NCI-H2107 (cell line): ENCODE data around the gene ZNF691.
"Not testable (repeated sequence)": the region's sequence is repeated elsewhere in the genome, so short reads cannot be mapped to it uniquely, and the experiment has no call there.

Source experiments
- DNase-seq: peaks from one replicate; lab custom pipeline; 2025; lab: John Stamatoyannopoulos, UW

The ZNF691 gene

DNA sequence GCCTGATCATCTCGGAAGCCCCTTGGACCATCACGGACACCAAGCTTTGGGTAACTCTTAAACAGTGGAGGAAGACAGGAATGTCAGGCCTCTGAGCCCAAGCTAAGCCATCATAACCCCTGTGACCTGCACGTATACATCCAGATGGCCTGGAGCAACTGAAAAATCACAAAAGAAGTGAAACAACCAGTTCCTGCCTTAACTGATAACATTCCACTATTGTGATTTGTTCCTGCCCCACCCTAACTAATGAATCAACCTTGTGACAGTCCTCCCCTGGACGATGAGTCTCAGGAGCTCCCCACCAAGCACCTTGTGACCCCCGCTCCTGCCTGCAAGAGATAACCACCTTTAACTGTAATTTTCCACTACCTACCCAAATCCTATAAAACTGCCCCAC, 13.0 kb downstream of the ZNF691 start:
- DNase-seq, result not testable (repeated sequence)

GRCh38 chr1:42860339-42861013, 14.1 kb downstream of the ZNF691 start:
- no peak for DNase-seq

GRCh38 chr1:42861014-42861399, 14.6 kb downstream of the ZNF691 start:
- no peak for DNase-seq

GRCh38 chr1:42866549-42866948, 20.1 kb downstream of the ZNF691 start:
- no peak for DNase-seq

DNA sequence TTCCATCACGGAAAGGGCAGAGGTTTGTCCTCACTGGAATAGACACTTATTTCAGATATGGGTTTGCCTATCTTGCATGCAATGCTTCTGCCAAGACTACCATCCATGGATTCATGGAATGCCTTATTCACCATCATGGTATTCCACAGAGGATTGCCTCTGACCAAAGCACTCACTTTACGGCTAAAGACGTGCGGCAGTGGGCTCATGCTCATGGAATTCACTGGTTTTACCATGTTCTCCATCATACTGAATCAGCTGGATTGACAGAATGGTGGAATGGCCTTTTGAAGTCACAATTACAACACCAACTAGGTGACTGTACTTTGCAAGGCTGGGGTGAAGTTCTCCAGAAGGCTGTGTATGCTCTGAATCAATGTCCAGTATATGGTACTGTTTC, 22.1 kb downstream of the ZNF691 start:
- not testable (repeated sequence) for DNase-seq

GRCh38 chr1:42869254-42869653, 22.8 kb downstream of the ZNF691 start:
- not testable (repeated sequence) for DNase-seq

DNA sequence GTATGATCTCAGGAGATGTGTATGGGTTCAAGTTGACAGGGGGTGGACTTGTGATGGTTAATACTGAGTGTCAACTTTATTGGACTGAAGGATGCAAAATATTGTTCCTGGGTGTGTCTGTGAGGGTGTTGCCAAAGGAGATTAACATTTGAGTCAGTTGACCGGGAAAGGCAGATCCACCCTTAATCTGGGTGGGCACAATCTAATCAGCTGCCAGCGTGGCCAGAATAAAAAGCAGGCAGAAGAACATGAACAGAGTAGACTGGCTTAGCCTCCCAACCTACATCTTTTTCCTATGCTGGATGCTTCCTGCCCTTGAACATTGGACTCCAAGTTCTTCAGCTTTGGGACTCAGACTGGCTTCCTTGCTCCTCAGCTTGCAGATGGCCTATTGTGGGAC, 23.3 kb downstream of the ZNF691 start:
- DNase-seq, result not testable (repeated sequence)

- not testable (repeated sequence) for DNase-seq
These were observed 26.7 kb downstream of the ZNF691 start for GRCh38 chr1:42873108-42873507.

GRCh38 chr1:42873670-42874069, 27.3 kb downstream of the ZNF691 start:
- no peak for DNase-seq

GRCh38 chr1:42876009-42876408, 29.6 kb downstream of the ZNF691 start:
- no peak for DNase-seq

DNA sequence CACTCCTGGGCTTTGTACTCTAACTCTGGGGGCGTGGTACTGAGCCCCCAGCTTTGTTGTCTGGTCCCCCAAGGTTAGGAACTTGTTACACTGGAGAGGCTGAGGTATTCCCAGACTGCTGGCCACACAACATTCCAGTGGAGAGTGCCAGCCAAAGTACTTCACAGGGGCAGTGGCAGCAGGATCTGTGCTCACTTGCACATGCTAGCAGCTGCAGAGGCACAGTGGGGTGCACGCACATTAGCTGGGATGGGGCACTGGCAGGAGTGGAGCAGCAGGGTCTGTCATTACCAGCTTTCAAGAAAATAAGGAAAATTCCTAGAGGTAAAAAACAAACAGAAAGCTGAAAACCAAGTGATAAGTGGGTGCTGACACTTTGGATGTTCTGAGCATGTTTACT, 31.0 kb downstream of the ZNF691 start:
- DNase-seq, result no peak

DNA sequence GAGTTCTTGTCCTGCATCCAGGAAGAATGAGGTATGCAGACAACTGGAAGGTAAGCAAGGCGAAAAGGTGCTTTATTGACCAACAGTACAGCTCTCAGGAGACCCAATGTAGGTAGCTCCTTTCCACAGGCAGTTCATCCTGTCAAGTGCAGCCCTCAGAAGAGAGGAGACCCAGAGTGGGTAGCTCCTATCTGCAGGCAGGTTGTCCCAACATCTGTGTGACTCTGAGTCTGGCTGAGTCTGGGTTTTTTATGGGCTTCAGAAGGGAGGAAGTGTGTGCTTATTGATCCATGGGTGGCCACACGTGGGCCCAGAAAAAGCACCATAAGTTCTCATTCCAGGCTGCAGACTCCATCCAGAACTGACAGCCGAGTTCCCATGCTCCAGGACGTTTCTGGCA, 34.0 kb downstream of the ZNF691 start:
- no peak for DNase-seq

- DNase-seq, result no peak
These were observed 39.8 kb downstream of the ZNF691 start for GRCh38 chr1:42886046-42886739.

- no peak for DNase-seq
These were observed 40.4 kb downstream of the ZNF691 start for GRCh38 chr1:42886800-42887199.

DNA sequence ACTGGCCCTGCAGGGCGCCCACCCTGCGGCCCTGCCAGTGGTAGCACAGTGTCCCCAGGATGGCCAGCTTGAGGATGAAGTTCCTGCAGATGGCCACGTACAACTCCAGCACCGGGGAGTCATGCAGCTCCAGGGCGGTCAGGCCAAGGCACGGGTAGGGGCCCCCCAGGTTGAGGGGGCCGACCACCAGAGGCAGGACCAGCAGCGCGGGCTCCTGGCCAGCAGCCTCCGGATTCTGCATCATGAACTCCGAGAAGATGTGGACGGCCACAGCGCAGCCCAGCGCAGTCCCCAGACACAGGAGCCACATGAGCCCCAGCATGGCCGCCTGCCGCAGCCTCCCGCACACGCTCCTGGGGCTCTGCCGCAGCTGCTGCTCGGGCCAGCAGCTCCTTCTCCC, 41.0 kb downstream of the ZNF691 start:
- DNase-seq, result no peak

- DNase-seq, result no peak
These were observed 41.7 kb downstream of the ZNF691 start for GRCh38 chr1:42888013-42888633.

DNA sequence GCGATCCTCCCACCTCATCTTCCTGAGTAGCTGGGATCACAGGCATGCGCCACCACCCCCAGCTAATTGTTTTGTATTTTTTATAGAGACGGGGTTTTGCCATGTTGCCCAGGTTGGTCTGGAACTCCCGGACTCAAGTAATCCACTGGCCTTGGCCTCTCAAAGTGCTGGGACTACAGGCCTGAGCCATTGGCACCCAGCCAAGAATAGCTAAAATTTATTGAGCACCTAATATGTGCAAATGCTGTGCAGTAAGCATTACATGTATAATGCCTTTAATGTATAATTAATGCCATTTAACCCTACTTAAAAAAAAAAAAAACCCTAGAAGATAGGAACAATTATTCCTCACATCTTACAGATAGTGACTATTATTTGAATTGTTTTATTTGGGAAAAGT, 42.9 kb downstream of the ZNF691 start:
- DNase-seq, result no peak

DNA sequence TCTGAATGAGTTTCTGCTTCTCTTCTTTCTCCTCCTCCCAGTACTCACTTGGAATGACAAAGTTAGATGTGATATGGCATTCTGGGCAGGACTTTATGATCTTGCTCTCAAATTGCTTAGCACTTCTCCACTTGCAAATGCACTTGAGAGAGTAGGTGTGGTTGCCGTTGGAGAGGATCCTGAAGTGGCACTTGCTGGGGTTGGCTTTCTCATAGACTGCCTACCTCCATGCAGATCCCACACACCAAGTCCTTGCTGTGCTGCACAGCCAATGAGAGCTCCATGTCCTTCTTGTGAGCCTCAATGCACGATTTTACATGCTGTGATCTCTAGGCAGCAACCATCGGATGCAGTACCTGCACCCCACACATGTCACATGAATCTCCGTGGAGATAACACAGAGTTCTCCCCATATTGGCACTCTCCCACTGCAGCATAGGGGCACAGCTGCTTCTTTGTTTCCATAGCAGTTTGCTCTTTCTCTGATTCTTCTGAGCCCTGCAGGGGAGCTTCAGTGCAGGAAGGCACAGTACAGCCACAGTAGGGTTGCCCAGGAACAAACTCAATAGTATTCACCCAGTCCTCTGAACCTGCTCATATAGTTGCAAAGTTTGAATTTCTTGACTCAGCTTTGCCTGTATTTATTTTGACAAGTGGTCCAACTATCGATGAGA, 45.2 kb downstream of the ZNF691 start:
- peak; percentile 46 for DNase-seq

- DNase-seq, result not testable (repeated sequence)
These were observed 53.5 kb downstream of the ZNF691 start for GRCh38 chr1:42899960-42900359.
